C4-2B (cell line): ENCODE results near the gene ONECUT2.

Source experiments
- CTCF ChIP-seq: fragments of 450-650 bp; conservative IDR thresholded peaks from 2 replicates; pipeline ENCODE4 v1.5.1; 2017; ENCODE audit warnings: mild to moderate bottlenecking
- ZFX ChIP-seq: fragments of 450-650 bp; IDR thresholded peaks from 2 replicates; pipeline ENCODE4 v1.6.1; 2017

GRCh38 chr18:57538614-57539013 lies 103.4 kb downstream of the ONECUT2 start:
- TF ChIP-seq CTCF (no peak), ZFX (no peak)
